K562 (cell line): ENCODE results near the gene JSRP1. TPM values are rescaled to one million over a fixed set of nuclear protein-coding genes. Genes with fewer than 3 reads are reported as not detected.

Experiments used
- AFF4 ChIP-seq: sonication (generic); formaldehyde crosslinking; IDR thresholded peaks from 2 replicates; pipeline ENCODE4 v1.8.0; 2023; ENCODE audit warnings: mild to moderate bottlenecking, missing genetic modification reagents
- ARNT ChIP-seq, 2 experiments: fragments of 450-650 bp; IDR thresholded peaks; 2 replicates each; pipeline ENCODE4 v1.6.1; 2016; ENCODE audit warnings: mild to moderate bottlenecking in 1 of 2
- BDP1 ChIP-seq: IDR thresholded peaks from 3 replicates; pipeline ENCODE4 v1.6.1; 2011; ENCODE audit not compliant: insufficient read length, insufficient read depth
- BMI1 ChIP-seq: fragments of 150-350 bp; IDR thresholded peaks from 2 replicates; pipeline ENCODE4 v1.6.1; 2014; ENCODE audit warnings: low read length
- CBX5 ChIP-seq: IDR thresholded peaks from 2 replicates; pipeline ENCODE4 v1.6.1; 2014; ENCODE audit warnings: low read depth, borderline replicate concordance
- CHAMP1 ChIP-seq: fragments of 450-650 bp; IDR thresholded peaks from 2 replicates; pipeline ENCODE4 v1.6.1; 2016; ENCODE audit warnings: mild to moderate bottlenecking
- CHD2 ChIP-seq: IDR thresholded peaks from 2 replicates; pipeline ENCODE4 v1.6.1; 2011; ENCODE audit warnings: low read depth, low read length
- CREB5 ChIP-seq: fragments of 250-450 bp; sonication (Bioruptor Pico); IDR thresholded peaks from 2 replicates; pipeline ENCODE4 v1.5.0; 2020; ENCODE audit warnings: mild to moderate bottlenecking
- ETV5 ChIP-seq: sonication (generic); formaldehyde crosslinking; IDR thresholded peaks from 2 replicates; pipeline ENCODE4 v1.4.0; 2020; ENCODE audit warnings: low read depth, mild to moderate bottlenecking, missing genetic modification reagents
- HIVEP1 ChIP-seq: fragments of 250-450 bp; sonication (Bioruptor Pico); IDR thresholded peaks from 2 replicates; pipeline ENCODE4 v1.4.0; 2020; ENCODE audit warnings: mild to moderate bottlenecking
- KAT7 ChIP-seq: sonication (generic); formaldehyde crosslinking; IDR thresholded peaks from 2 replicates; pipeline ENCODE4 v1.8.0; 2022; ENCODE audit warnings: missing genetic modification reagents, mild to moderate bottlenecking, borderline replicate concordance
- RFX5 ChIP-seq: IDR thresholded peaks from 2 replicates; pipeline ENCODE4 v1.6.1; 2011; ENCODE audit warnings: low read depth, mild to moderate bottlenecking, improper control_type of control experiment, low read length
- RNF219 ChIP-seq: fragments of 250-450 bp; sonication (Bioruptor Pico); IDR thresholded peaks from 2 replicates; pipeline ENCODE4 v1.5.0; 2022; ENCODE audit warnings: mild to moderate bottlenecking
- THAP7 ChIP-seq: fragments of 250-450 bp; sonication (Bioruptor Pico); IDR thresholded peaks from 2 replicates; pipeline ENCODE4 v1.5.0; 2021
- USF2 ChIP-seq: sonication (generic); formaldehyde crosslinking; IDR thresholded peaks from 2 replicates; pipeline ENCODE4 v1.5.0; 2020; ENCODE audit warnings: missing genetic modification reagents
- ZBTB7A ChIP-seq: IDR thresholded peaks from 2 replicates; pipeline ENCODE4 v1.6.1; 2011; ENCODE audit warnings: low read depth, mild to moderate bottlenecking, low read length, moderate library complexity, borderline replicate concordance; ENCODE audit not compliant: control insufficient read depth
- polyA plus RNA-seq, 8 experiments: library from polyadenylated mRNA; depleted of rRNA in 4 of 8; stranded (reverse) in 5 of 8; unstranded in 3 of 8; fragments of >200 nt; fragmentation: Nextera tagmentation in 2 of 8; fragmentation: Illumina TruSeq in 1 of 8; extraction: Ambion mirVana in 2 of 8; extraction: Trizol in 1 of 8; gene quantifications; 2 replicates each; pipeline versions ENCODE4 v1.2.1 to v1.2.3, GENCODE V29; 2011 to 2014; ENCODE audit warnings: inconsistent platforms in 1 of 8, missing spikeins in 1 of 8
- total RNA-seq, 7 experiments: library from RNA; depleted of rRNA in 6 of 7; stranded (reverse); fragments of >200 nt in 6 of 7; fragmentation: Illumina TruSeq in 2 of 7; extraction: Trizol in 2 of 7; gene quantifications; 2 replicates each; pipeline versions ENCODE4 v1.2.1 to v1.2.3, GENCODE V29; 2011 to 2021; ENCODE audit warnings: low replicate concordance in 1 of 7

The JSRP1 gene
- total and polyA plus RNA-seq, 9 of the 15 experiments (the other 6 are each of a cell fraction or from before 2014, with no cell fraction given), result 0.08 to 1.2 (median 0.51) TPM; not detected in 4

GRCh38 chr19:2237051-2237868, 19.0 kb downstream of the JSRP1 start (continued):
- TF ChIP-seq CHAMP1, result no peak
- TF ChIP-seq THAP7 (CRISPR knock-in tag), result no peak
- no peak for TF ChIP-seq HIVEP1 (CRISPR knock-in tag)
- no peak for TF ChIP-seq CREB5
- no peak for TF ChIP-seq KAT7 (CRISPR knock-in tag)
- TF ChIP-seq ARNT (IDR thresholded peaks at IDR 0.05), result peak in 1 of 2 experiments; percentile 79; a peak in 1 of 4 replicates
- TF ChIP-seq RNF219 (CRISPR knock-in tag), result no peak
- no peak for TF ChIP-seq BMI1
- TF ChIP-seq RFX5, result no peak
- TF ChIP-seq ETV5 (CRISPR knock-in tag), result no peak
- TF ChIP-seq USF2, result no peak
- peak; percentile 4 for TF ChIP-seq AFF4 (CRISPR knock-in tag)
- no peak for TF ChIP-seq ZBTB7A
- no peak for TF ChIP-seq CBX5
- no peak for TF ChIP-seq CHD2
- no peak for TF ChIP-seq BDP1
